Embryonic facial prominence (tissue), 1 donor: Measurements from ENCODE around the gene C1orf167.

Experiments
- DNase-seq: peaks from one replicate; pipeline ENCODE4 v3.0.0-alpha.2; 2016; ENCODE audit errors: extremely low spot score

Gene C1orf167

DNA sequence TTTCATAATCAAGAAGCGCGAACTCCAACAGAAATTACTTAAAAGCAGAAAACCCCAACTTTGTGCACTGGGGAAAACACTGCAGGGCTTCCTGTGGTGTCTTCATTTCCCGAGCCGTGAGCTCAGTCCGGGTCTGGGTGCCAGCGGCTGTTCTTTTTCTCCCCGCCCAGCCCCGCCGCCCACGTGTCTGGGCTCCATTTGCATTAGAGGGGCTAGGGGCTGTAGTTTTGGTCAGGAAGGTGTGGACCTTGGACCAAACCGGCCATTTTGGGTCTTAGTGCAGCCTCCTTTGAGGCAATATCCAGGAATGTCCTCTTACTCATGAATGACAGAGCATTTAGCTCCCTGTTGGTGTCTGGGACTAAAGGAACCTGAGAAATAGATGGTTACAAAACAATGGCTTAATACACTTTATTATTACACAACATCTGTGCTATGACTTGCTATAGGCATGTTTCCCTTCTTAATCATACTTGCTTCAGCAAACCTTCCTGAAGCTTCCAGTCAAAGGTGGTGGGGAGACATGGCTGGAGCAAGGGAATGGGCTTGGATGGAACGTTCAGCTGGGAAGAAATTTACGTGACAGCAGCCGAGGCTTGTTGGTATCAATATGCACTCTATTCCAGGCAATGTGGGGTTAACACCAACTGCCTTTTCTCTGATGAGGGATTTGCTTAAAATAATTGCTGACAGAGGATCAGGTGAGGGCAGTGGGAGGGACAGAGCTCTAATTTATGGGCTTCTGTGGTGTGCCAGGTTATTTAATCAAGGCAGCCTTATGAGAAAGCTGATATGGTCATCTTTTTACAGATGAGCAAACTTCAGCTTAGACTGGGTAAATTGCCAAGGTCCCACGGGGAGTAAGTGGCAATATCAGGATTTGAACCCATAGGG, 25.0 kb upstream of the C1orf167 start:
- DNase-seq, result no peak

DNA sequence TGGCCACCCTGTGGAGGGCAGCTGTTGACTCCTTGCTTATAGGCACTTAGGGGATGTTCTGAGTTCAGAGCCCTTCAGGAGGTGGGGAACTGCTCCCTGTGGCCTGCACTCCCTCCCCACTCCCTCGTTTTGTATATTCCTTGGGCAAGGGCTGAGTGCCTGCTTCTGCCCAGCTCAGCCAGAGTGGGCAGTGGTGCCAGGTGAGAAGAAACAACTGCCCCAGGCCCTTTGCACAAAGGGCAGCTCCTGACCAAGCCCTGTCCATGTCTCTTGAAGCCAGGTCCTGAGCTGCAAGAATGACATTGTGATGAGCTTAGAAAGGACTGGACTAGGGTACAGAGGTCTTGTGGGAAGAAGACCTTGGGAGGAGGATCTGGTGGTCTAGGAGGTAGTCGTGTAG, 23.9 kb upstream of the C1orf167 start:
- no peak for DNase-seq

DNA sequence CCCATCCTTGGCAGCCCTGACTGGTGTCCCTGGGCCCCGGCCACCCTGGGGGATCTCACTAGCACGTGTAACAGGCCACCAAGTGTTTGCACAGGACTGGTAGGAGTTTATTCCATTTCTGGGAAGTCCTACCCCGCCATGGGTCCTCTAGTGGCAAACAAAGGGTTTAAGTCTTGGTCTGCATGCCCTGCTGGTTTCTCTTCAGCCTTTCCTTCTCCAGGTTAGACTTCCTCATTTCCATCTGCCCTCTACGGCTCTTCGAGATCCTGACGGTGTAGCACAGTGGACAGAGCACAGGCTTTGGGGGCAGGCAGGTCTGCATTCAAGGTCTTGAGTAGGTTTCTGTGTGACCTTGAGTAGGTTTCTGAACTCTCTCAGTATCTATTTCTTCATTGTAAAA, 23.2 kb upstream of the C1orf167 start:
- no peak for DNase-seq

DNA sequence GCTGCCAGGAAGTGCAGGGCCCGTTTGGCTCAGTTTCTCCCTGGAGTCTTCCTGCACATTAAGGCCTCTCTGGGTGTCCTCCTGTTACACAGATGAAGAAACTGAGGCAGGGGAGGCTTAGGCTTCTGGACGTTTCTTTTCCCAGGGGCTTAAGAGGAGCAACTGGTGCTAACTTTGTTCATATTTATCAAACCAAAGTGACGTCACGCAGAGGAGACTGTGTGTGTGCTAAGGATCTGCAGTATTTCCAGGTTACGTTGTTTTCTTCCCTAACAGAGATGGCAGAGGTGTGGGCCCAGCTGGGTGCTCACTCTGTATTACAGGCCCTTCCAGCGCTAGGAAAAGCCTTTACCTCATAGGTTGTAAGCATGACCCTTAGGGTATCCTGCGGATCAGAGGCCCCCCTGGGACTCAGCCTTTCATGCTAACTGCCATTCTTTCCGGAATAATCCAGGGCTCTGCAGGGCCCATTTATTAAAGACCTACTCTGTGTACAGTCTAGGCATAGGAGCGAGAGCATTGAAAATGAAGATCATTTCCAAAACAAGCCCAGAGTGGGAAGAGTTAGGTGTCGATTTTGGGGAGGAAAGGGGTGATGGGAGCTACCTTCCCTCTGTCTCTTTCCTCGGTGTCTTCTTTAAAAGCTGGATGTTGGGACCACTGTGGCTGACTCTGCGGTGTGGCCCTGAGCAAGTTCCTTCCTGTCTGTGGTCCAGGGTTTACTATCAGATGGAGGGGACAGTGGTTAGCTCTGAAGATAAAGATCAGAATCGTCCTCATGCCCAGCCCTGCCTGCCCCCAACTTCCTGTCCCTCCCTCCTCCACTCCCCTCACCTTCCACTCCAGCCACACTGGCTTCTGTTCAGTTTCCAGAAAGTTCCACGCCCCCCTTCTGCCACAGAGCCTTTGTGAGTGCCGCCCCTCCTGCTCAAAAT, 21.5 kb upstream of the C1orf167 start:
- no peak for DNase-seq

DNA sequence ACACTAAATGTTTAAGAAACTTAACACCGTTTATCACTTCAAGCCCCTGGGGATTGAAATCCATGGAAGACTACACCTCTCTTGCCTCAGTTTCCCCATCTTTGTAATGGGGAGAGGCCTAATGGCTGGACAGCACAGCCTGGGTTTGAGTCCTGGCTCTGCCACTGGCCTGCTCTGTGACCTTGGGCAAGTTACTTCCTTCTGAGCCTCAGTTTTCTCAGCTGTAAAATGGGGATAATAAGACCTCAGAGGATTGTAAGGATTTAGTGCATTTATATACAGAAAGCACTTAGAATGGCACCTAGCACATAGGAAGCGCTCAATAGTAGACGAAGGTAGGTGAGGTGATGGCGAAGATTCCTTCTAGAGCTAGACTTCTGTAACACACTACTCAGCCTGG, 20.5 kb upstream of the C1orf167 start:
- no peak for DNase-seq

DNA sequence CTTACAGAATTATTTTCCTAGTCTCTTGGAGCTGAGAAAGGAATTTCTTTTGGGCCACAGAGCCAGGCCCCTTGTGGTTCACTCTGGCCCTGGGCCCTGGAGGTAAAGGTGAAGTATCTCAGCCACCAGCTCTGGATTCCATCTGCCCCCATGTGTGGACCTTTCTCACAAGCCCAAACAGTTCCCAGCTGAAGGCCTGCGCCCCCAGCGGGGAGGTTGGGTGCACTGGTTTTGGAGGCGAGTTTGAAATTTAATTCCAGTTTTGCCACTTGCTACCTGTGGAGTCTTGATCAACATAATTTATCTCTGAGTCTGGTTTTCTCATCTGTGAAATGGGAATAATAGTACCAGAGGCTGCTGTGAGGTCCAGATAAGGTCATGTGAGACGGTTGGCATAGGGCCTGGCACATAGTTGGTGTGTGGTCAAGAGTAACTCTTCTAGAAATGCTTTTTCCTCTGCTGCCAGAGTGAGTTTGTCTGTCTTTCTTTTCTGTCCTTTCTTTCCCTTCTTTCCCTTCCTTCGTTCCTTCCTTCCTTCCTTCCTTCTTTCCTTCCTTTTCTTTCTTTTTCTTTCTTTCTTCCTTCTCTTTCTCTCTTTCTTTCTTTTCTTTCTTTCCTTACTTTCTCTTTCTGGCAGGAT, 20.0 kb upstream of the C1orf167 start:
- no peak for DNase-seq

DNA sequence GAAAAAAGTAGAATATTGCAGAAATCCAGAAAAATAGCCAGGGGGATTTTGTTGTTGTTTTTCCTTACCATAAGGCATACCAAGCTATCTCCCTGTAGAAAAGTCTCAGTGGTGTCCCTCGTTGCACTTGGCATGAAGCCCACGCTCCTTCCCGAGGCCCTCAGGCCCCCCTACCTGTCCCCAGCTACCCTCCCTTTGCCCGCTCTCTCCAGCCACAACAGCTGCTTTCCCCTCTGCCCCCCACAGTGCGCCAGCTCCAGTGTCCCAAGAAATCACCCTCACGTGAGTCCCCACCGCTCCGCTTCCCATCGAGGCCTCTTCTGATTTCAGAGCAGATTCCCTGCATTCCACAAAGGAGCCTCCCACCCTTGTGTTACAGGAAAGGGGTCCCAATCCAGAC, 17.7 kb upstream of the C1orf167 start:
- DNase-seq, result no peak

DNA sequence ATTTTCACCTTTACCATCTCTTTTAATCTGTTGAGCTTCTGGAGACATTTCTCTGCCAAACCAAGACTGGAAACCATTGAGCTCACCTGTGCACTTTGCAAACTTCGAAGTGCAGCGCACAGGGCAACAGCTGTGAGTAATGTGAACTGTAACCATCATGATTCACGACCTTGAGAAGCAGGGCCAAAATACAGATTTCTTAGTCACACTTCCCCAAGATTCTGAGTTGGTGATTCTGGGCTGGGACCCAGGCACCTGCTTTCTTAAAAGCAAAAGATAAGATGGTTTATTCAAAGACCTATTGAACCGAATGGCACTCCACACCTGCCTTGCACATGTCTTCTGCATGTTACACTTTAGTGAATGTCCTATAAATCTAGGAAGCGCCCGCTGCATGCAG, 15.9 kb upstream of the C1orf167 start:
- no peak for DNase-seq

DNA sequence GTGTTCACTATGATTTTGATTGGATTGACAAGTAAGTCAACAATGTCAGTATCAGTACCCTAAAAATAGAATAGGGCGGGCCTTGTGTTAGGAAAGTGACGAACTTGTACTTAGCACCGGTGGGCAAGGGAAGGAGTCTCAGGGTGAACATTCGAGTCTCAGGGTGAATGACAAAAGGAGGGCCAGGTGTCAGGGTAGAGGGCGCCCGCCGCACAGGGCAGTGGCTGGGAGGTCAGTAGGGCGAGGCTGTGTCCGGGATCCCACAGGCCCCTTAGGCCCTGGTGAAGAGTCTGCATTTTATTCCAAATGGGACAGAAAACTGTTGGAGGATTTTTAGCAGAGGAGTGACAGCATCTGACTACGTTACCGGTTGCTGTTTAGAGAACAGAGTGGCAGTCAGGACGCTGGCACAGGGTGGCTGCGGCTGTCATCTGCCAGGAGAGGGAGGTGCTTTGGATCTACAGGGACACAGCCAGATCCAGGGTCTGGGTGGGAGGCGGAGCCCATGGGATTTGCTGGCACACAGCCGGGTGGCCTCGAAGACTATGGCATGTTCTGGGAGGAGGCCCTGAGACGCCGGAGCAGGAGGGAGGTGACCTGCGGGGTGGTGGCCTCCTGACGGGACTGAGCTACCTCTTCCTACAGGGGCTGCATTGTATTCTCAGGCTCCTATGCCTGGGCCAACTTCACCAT, 15.1 kb upstream of the C1orf167 start:
- no peak for DNase-seq

DNA sequence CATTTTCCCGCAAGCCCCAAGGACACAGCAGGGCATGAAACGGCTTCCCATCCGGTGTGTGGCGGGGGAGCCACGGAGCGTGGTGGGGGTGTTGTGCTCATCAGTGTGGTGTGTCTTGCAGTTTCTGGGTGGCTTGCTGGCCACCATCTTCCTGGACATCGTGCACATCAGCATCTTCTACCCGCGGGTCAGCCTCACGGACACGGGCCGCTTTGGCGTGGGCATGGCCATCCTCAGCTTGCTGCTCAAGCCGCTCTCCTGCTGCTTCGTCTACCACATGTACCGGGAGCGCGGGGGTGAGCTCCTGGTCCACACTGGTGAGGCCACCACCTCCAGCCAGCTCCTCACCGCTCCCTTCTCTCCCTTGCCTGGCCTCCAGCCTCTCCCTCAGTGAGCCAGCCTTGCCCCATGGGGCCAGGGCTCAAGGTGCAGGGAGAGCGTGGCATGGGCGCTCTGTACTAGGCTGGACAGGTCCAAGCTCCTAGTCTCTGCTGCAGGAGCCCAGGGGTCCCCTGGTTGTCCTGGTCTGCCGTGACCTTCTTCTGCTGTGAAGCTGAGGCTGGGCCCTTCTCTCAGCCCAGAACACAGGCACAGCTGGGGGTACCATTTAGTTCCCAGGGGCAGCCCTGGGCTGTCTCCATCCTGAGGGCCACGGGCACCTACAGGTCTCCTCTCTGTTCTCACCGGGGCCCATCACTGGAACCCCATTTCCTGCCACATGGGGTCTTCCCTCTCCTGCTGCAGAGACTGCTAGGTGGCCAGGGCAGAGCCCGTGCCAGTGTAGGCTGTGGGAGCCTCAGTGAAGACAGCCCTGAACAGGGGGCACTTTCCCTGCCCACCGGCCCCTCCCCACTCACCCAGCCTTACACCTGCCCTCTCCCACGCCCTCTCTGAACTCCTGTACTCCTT, 13.4 kb upstream of the C1orf167 start:
- no peak for DNase-seq

DNA sequence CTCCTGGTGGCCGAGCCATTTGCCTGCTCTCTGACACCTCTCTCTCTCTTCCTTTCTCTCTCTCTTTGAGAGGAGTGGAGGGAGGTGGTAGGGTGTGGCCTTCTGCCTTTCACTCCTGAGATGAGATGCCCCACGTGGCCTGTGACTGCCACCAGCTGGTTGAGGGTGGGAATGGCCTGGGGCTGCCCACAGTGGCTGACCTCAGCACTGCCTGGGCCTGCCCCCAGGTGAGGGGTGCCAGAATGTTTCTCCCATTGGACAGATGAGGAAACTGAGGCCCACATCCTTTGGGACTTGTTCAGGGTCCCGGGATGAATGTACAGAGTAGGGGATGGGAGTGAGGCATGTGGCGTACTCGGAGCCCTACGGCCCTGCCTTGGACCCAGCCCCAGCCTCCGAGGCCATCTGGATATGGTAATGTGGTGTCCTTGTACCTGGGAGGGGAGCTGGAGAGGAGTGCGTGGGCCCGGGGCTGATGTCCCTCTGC, 12.7 kb upstream of the C1orf167 start:
- DNase-seq, result no peak

DNA sequence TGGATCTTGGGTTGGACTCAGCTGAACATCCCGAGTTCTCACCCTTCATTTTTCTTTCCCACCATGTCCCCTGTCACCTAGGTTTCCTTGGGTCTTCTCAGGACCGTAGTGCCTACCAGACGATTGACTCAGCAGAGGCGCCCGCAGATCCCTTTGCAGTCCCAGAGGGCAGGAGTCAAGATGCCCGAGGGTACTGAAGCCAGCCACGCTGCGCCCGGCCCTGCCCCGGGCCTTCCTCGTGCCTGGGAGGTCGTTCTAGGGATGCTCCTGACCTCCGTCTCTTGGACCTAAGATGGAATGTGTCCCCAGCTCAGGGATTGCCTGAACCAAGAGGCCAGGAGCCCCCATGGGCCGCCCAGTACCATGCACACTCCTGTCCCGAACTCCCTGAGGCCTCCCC, 12.0 kb upstream of the C1orf167 start:
- DNase-seq, result no peak

DNA sequence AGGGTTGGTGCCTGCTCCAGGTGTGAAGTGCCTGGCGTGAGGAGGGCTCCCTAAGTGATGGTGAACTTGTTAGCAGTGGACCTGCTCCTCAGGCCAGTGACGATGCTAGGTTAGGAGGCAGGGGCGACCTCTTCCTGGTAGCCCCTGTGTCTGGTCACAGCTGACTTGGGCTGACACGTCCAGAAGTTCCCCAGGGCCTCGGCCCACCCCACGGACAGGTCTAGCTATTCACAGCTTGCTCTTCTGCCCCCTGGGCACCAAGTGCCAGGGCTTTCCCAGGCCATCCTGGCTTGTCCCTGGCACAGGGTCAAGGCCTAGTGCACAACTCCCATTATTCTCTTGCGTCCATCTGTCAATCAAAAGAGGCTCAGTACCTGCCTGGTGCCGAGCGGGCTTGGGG, 10.9 kb upstream of the C1orf167 start:
- no peak for DNase-seq

DNA sequence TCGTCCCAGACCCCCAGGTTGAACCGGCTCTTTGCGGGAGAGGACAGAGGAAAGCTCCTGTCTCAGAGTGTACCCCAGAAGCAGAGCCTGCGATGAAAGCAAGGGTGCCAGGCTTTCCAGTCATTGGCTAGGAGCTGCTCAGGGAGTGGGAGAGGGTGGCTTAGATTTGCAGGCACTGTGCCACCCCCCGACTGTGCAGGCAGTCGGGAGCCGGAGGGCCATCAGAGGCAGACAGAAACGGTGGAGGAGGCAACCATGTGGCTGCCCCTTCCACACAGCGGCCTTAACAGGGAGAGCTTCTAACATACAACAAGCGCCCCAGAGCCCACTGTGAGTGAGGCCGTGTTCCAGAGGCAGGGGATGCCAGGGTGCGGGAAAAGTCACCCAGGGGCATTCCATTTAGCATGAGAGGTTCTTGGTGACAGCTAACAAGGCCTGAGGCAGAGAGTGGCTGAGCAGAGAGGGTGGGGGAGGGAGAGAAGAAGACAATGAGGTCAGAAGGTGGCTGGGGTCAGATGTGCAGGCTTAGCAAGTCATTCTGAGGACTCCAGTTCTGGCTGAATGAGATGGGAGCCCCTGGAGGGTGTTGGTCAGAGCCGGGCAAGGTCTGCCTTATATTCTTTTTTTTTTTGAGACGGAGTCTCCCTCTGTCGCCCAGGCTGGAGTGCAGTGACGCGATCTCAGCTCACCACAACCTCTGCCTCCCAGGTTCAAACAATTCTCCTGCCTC, 9.5 kb upstream of the C1orf167 start:
- DNase-seq, result no peak

DNA sequence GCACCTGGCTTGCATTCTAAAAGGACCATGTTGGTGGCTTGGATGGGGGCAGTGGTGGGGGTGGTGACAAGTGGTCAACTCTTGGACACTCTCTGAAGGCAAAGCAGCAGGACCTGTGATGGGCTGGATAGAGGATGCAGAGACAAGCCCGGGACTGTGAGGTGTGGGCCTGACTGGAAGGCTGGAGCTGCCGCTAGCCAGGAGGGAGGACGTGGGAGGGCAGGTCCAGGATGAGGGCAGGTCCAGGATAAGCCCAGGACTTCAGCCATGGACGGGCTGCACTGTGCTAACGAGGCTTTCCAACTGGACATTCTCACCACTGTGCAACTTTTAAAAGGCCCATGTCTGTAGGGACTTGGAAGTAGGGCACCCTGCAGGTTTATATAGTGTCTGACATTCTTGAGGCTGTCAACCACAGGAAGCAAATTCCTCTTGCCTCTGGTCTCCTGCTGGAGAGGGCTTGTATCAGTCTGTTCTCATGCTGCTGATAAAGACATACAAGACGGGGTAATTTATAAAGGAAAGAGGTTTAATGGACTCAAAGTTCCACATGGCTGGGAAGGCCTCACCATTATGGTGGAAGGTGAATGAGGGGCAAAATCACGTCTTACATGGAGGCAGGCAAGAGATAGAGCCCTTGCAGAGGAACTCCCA, 8.3 kb upstream of the C1orf167 start:
- no peak for DNase-seq

DNA sequence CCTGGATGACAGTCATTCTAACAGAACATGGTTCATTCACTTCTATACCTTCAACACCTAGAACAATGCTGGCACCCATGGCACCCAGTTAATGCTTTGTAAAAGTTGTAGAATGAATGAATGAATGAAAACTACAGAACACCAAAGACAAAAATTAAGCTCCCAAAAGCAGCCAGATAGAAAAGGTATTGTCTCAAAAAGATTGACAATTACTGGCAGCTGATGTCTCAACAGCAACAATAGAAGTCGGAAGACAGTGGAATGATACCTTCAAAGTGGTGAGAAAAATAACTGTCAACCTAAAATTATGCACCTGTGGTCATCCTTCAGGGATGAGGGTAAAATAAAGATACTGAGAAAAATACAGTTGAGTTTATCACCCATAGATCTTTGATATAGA, 4.9 kb upstream of the C1orf167 start:
- DNase-seq, result no peak

DNA sequence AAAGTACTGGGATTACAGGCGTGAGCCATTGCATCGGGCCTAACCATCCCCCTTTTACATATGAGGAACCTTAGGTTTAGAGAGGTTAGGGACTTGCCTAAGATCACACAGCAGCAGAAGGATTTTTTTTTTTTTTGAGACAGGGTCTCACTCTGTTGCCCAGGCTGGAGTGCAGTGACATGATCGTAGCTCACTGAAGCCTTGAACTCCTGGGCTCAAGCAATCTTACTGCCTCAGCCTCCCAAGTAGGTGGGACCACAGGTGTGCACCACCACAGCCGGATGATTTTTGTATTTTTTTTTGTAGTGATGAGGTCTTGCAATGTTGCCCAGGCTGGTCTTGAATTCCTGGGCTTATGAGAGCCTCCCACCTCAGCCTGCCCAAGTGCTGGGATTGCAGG, 2.2 kb upstream of the C1orf167 start:
- DNase-seq, result no peak

DNA sequence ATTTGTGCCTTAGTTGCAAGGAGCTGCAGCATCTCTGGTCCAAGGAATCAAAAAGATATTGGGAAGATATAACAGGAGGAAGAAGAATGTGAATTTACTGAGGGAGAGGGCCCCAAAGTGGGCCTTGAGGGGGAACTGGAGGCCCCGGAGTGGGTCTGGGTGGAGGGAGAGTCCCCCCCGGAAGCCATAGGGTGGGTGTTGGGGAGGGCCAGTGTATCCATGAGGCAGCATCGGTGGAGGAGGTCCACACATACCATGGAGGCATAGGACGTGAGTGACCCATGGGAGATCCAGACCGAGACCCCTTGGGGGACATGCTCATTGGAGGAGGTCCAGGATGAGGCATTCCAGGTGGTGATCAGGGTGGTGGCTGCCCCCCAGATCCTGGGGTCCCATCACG, 708 bp upstream of the C1orf167 start:
- DNase-seq, result no peak

DNA sequence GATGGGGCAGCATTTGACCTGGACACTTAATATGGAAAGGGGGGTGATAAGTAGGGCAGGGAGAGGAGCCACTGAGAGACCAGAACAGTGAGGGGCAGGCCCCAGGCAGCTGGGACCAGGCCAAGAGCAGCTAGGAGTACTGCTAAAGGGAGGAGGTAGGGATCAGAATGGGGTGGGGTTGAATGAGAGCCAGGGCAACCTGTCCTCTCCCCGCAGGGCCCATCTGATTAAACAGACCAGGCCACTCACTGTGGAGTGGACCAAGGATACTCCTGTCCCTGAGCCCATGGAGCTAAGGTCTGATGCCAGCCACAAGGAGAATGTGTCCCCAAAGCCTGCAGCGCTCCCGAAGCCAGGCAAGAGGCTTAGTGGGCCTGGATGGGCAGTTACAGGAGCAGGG, 2.1 kb downstream of the C1orf167 start:
- DNase-seq, result no peak
